Measurements from ENCODE around the gene IQCN.

DNA sequence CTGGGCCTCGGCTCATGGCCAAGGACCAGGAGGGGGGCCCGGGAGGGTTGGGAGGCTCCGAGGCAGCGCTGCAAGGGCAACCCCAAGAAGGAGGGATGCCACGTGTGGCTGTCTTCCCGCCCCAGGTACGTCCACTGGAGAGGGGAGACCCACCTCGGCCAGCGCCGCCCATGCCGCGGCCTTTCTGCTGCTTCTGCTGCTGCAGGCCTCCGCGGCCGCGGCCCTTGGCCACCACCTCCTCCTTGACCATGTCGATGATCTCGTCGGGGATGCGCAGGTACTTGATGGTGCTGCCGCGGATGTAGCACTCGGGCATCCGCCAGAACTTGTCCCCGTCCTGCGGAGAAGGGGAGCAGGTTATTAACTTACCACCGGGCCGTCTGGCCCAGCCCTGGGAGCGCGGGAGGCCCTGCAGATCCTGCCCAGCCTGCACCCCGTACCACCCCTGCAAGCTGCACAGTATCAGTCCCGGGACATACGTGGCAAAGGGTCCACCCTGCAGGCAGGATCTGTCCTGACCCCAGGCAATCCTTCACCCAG lies 35.3 kb upstream of the IQCN start:
- TF ChIP-seq, protein P1, sequence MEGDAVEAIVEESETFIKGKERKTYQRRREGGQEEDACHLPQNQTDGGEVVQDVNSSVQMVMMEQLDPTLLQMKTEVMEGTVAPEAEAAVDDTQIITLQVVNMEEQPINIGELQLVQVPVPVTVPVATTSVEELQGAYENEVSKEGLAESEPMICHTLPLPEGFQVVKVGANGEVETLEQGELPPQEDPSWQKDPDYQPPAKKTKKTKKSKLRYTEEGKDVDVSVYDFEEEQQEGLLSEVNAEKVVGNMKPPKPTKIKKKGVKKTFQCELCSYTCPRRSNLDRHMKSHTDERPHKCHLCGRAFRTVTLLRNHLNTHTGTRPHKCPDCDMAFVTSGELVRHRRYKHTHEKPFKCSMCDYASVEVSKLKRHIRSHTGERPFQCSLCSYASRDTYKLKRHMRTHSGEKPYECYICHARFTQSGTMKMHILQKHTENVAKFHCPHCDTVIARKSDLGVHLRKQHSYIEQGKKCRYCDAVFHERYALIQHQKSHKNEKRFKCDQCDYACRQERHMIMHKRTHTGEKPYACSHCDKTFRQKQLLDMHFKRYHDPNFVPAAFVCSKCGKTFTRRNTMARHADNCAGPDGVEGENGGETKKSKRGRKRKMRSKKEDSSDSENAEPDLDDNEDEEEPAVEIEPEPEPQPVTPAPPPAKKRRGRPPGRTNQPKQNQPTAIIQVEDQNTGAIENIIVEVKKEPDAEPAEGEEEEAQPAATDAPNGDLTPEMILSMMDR (IDR thresholded peaks at IDR 0.05) = no peak
- no peak for TF ChIP-seq POLR2A (IDR thresholded peaks at IDR 0.05)

All from uterus (tissue), 2 donors.